HEK293 (cell line): Measurements from ENCODE around the gene SNTG2.

Source experiments
- CTCF ChIP-seq: fragments of 450-650 bp; formaldehyde crosslinking; IDR thresholded peaks from 2 replicates; pipeline ENCODE4 v1.5.1; 2016; ENCODE audit warnings: missing biosample characterization, missing genetic modification characterization
- ZNF707 ChIP-seq: fragments of 450-650 bp; formaldehyde crosslinking; IDR thresholded peaks from 2 replicates; pipeline ENCODE4 v1.5.1; 2016; ENCODE audit warnings: missing biosample characterization, missing genetic modification characterization

- TF ChIP-seq CTCF (tag by site-specific recombination) (no peak), ZNF707 (tag by site-specific recombination) (no peak)
Measured at GRCh38 chr2:1310866-1311265, 360.2 kb downstream of the SNTG2 start.
